Mesodermal cell (in vitro differentiated cells): Measurements from ENCODE around the gene PIK3R6. TPM values are rescaled to one million over a fixed set of nuclear protein-coding genes. Genes with fewer than 3 reads are reported as not detected.

Source experiments
- H3K27ac ChIP-seq: 2 replicates; pipeline ENCODE4 v1.7.0; 2013; ENCODE audit warnings: mild to moderate bottlenecking, low read depth, low read length, moderate library complexity; ENCODE audit not compliant: severe bottlenecking
- H3K36me3 ChIP-seq: 2 replicates; pipeline ENCODE4 v1.7.1; 2013; ENCODE audit warnings: mild to moderate bottlenecking, low read length, moderate library complexity; ENCODE audit not compliant: control insufficient read depth, insufficient read depth
- H3K4me1 ChIP-seq: one replicate; pipeline ENCODE4 v1.7.1; 2013; ENCODE audit warnings: mild to moderate bottlenecking, low read length; ENCODE audit not compliant: insufficient read depth, control insufficient read depth, poor library complexity, severe bottlenecking
- H3K4me3 ChIP-seq: 2 replicates; pipeline ENCODE4 v1.7.0; 2013; ENCODE audit warnings: low read length, control low read depth, mild to moderate bottlenecking; ENCODE audit not compliant: insufficient read depth, poor library complexity, severe bottlenecking; ENCODE audit errors: extremely low read depth
- H3K9me3 ChIP-seq: 2 replicates; pipeline ENCODE4 v1.7.1; 2013; ENCODE audit warnings: mild to moderate bottlenecking, low read length, moderate library complexity; ENCODE audit not compliant: control insufficient read depth
- WGBS, 2 experiments: methylation state at CpG; one replicate each; pipeline ENCODE4 v1.1.5; 2013; ENCODE audit warnings: missing lambda C conversion rate in 2 of 2; ENCODE audit not compliant: insufficient coverage in 2 of 2; 5-methylcytosine and 5-hydroxymethylcytosine counted together
- polyA plus RNA-seq, 2 experiments: library from polyadenylated mRNA; stranded (reverse); fragments of 50-300 nt; gene quantifications; one replicate each; pipeline ENCODE4 v1.2.3, GENCODE V29; 2013

PIK3R6 gene
- polyA plus RNA-seq (2013, experiment 1 of 2) = 0.11 TPM
- 0.15 TPM for polyA plus RNA-seq (2013, experiment 2 of 2)

GRCh38 chr17:8867361-8867981, at the start of gene PIK3R6:
TSS of gene PIK3R6 (minus strand) at chr17:8867674. CDS start at chr17:8849794, 17,880 bp downstream.
- H3K27ac ChIP-seq = no peak within 1 kb of the TSS
- H3K4me3 ChIP-seq = no peak within 1 kb of the TSS
- no peaks in the 10 kb centered on the region for H3K4me1 ChIP-seq
- no peaks in the 10 kb centered on the region for H3K9me3 ChIP-seq
- 82 to 84% methylated on average over 9 to 10 of the region's 12 CpGs for WGBS, 2 experiments
- no peaks in the 10 kb centered on the region for H3K36me3 ChIP-seq

GRCh38 chr17:8916466-8916865, 49.0 kb upstream of the PIK3R6 start:
- Histone ChIP-seq H3K4me1 (no peaks in the 10 kb centered on the region), H3K27ac (no peak overlapping the region), H3K36me3 (no peaks in the 10 kb centered on the region), H3K4me3 (no peak overlapping the region), H3K9me3 (peaks cover 15% of the 10 kb centered on the region)
- WGBS, 2 experiments = 92 to 100% methylated on average over 1 to 2 of the region's 7 CpGs

GRCh38 chr17:8914554-8914953, 47.1 kb upstream of the PIK3R6 start:
- Histone ChIP-seq H3K27ac (no peak overlapping the region), H3K4me3 (no peak overlapping the region), H3K9me3 (peaks cover 15% of the 10 kb centered on the region), H3K36me3 (no peaks in the 10 kb centered on the region), H3K4me1 (no peaks in the 10 kb centered on the region)
- 79 to 89% methylated on average over 6 to 8 of the region's 8 CpGs for WGBS, 2 experiments

- Histone ChIP-seq H3K4me1 (no peaks in the 10 kb centered on the region), H3K9me3 (peaks cover 15% of the 10 kb centered on the region), H3K36me3 (no peaks in the 10 kb centered on the region), H3K4me3 (no peak overlapping the region), H3K27ac (no peak overlapping the region)
- WGBS, 2 experiments = 87 to 91% methylated on average over 4 of the region's 4 CpGs
Observed at GRCh38 chr17:8913879-8914278, 46.4 kb upstream of the PIK3R6 start.

- Histone ChIP-seq H3K4me3 (no peak overlapping the region), H3K4me1 (no peaks in the 10 kb centered on the region), H3K36me3 (no peaks in the 10 kb centered on the region), H3K9me3 (peaks cover 13% of the 10 kb centered on the region), H3K27ac (no peak overlapping the region)
- 83 to 92% methylated on average over 3 to 6 of the region's 6 CpGs for WGBS, 2 experiments
Observed at GRCh38 chr17:8913091-8913490, 45.6 kb upstream of the PIK3R6 start.

- H3K36me3 ChIP-seq = no peaks in the 10 kb centered on the region
- WGBS, 2 experiments = 92 to 93% methylated on average over 17 to 18 of the region's 18 CpGs
- no peak overlapping the region for H3K4me3 ChIP-seq
- H3K9me3 ChIP-seq = peaks cover 6% of the 10 kb centered on the region
- no peak overlapping the region for H3K27ac ChIP-seq
- no peaks in the 10 kb centered on the region for H3K4me1 ChIP-seq
Observed at GRCh38 chr17:8912084-8912981, 44.9 kb upstream of the PIK3R6 start.

GRCh38 chr17:8910969-8911604, 43.6 kb upstream of the PIK3R6 start:
- Histone ChIP-seq H3K4me3 (no peak overlapping the region), H3K9me3 (no peaks in the 10 kb centered on the region), H3K4me1 (no peaks in the 10 kb centered on the region), H3K27ac (no peak overlapping the region), H3K36me3 (no peaks in the 10 kb centered on the region)
- WGBS, 2 experiments = 92 to 93% methylated on average over 10 to 18 of the region's 18 CpGs

GRCh38 chr17:8909586-8910270, 42.3 kb upstream of the PIK3R6 start:
- H3K27ac ChIP-seq = no peak overlapping the region
- WGBS, 2 experiments = 81 to 95% methylated on average over 5 to 7 of the region's 8 CpGs
- no peaks in the 10 kb centered on the region for H3K4me1 ChIP-seq
- H3K9me3 ChIP-seq = no peaks in the 10 kb centered on the region
- no peak overlapping the region for H3K4me3 ChIP-seq
- no peaks in the 10 kb centered on the region for H3K36me3 ChIP-seq

- no peak overlapping the region for H3K27ac ChIP-seq
- WGBS, 2 experiments = 70 to 81% methylated on average over 2 to 5 of the region's 7 CpGs
- no peaks in the 10 kb centered on the region for H3K36me3 ChIP-seq
- no peaks in the 10 kb centered on the region for H3K4me1 ChIP-seq
- no peak overlapping the region for H3K4me3 ChIP-seq
- H3K9me3 ChIP-seq = no peaks in the 10 kb centered on the region
Observed at GRCh38 chr17:8905331-8905730, 37.9 kb upstream of the PIK3R6 start.

- Histone ChIP-seq H3K9me3 (no peaks in the 10 kb centered on the region), H3K36me3 (no peaks in the 10 kb centered on the region), H3K4me3 (no peak overlapping the region), H3K27ac (no peak overlapping the region), H3K4me1 (no peaks in the 10 kb centered on the region)
- 93 to 99% methylated on average over 3 to 4 of the region's 5 CpGs for WGBS, 2 experiments
Observed at GRCh38 chr17:8904686-8905085, 37.2 kb upstream of the PIK3R6 start.
